GM12891 (cell line): Measurements from ENCODE around the gene ATP6AP1.
"Not testable (repeated sequence)": the region's sequence is repeated elsewhere in the genome, so short reads cannot be mapped to it uniquely, and the experiment has no call there.

Experiments used
- DNase-seq: peaks from one replicate; pipeline ENCODE4 v3.0.0; 2011; ENCODE audit warnings: low spot score; ENCODE audit not compliant: insufficient read length
- FAIRE-seq: peaks from 2 replicates; lab custom pipeline; 2011; peaks lifted over from hg19 to GRCh38; lab: Jason Lieb, UNC
- PAX5 ChIP-seq: IDR thresholded peaks from 2 replicates; pipeline ENCODE4 v1.6.1; 2011; ENCODE audit warnings: low read length, moderate library complexity, mild to moderate bottlenecking; ENCODE audit not compliant: insufficient read depth, severe bottlenecking
- POLR2A ChIP-seq: IDR thresholded peaks from 2 replicates; pipeline ENCODE4 v1.6.1; 2011; ENCODE audit warnings: low read depth, low read length, control low read depth
- POLR2AphosphoS5 ChIP-seq: IDR thresholded peaks from 2 replicates; pipeline ENCODE4 v1.6.1; 2011; ENCODE audit warnings: low read depth, low read length, control low read depth
- POU2F2 ChIP-seq: IDR thresholded peaks from 2 replicates; pipeline ENCODE4 v1.6.1; 2011; ENCODE audit warnings: low read depth, mild to moderate bottlenecking, control low read depth, low read length, moderate library complexity
- SPI1 ChIP-seq: IDR thresholded peaks from 2 replicates; pipeline ENCODE4 v1.6.1; 2011; ENCODE audit warnings: low read depth, low read length, control low read depth
- TAF1 ChIP-seq: IDR thresholded peaks from 2 replicates; pipeline ENCODE4 v1.6.1; 2011; ENCODE audit warnings: low read depth, low read length, control low read depth

Gene ATP6AP1

DNA sequence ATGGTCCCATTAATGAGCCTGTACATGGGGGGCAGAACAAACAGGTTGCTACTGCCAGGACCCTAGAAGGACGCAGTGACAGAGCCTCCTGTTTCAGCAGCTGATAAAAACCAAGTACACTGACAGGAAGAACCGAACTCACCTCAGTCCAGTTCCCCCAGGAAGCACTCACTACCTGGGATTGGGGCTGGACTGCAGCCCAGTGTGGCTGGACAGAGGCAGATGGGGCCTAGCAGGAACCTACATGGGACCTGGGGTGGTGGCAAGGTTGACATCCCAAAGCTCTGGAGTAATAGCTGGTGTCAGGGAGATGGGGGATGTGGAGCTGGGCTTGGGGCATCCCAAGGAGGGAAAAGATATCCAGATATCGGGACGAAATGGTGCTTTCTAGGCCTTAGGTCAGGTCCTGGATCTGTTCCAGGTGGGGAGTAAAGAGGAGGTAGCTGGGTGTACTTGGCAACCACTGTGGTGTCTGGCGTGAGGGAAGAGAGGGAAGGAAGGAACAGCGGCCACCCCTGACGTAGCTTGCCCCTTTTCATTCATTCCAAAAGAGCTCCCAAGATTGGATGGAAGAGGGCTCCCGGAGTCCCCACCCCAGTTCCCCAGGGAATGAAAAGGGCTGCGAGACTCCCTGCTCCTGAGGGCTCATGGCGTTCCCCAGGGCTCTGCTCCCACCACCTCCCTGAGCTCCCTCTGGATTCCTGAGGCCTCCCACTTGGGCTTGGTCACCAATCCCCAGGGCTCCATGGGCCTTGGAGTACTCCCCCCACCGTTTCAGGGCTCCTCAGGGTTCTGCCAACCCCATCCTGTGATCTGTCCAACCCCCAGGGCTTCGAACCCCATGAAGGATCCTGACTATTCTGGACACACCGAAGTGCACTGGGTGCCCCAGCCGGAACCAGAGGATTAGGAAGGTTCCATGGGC, 44.9 kb upstream of the ATP6AP1 start:
- DNase-seq (no peak), FAIRE-seq (no peak)
- TF ChIP-seq POU2F2 = no peak
- TF ChIP-seq POLR2AphosphoS5 = no peak
- TF ChIP-seq POLR2A = no peak
- no peak for TF ChIP-seq PAX5
- TF ChIP-seq SPI1 = no peak
- no peak for TF ChIP-seq TAF1

DNA sequence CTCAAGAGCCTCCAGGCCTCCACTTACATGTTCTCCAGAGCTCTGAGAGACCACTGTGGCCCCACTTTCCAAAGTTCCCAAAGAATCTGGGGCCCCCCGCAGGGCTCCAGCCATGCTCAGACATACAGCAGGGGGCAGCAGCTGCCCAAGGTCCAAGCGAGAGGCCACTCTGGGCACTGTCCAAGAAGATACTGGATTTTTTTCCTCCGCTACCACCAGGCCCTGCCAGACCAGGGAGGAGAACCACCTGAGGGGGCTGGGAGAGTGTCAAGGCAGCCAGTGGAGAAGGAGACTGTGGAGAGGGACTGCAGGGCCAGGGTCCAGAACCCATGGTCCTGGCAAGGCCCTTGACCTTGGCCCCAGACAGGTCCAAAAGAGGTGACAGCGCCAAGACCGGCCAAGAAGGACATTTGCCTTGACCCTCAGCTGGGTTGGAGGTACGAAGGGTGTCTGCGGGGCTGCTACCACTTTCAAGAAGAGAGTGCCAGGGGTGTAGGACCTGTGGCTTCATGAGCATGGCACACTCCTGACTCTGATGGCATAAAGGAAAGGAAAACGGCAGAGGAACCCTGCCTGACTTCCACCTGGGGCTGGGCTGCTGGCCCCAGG, 44.1 kb upstream of the ATP6AP1 start:
- no peak for DNase-seq
- no peak for TF ChIP-seq POLR2AphosphoS5
- FAIRE-seq = no peak

DNA sequence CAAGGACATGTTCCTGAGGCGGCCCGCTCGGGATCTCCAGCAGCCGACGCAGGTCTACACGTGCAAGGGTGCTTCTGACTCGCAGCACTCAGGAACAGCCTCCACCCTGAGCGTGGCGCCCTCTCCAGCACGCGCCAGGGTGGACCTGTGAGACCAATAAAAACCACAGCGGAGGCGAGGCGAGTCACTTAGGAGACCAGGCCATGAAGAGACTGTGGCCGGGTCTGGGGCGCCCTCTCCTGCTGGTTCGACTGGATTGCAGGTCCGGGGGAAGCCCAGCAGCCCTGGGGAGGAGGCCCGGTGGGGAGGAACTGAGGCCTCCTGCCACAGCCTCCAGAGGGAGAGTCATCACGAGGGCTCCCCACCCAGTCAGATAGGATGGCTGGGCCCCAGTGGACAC, 40.4 kb upstream of the ATP6AP1 start:
- peak; percentile 87 for FAIRE-seq
- DNase-seq = not testable (repeated sequence)

- not testable (repeated sequence) for FAIRE-seq, DNase-seq
Observed at GRCh38 chrX:154388649-154389048, 39.8 kb upstream of the ATP6AP1 start.

- peak; percentile 99 for FAIRE-seq
- not testable (repeated sequence) for DNase-seq
Observed at GRCh38 chrX:154389812-154390747, 38.4 kb upstream of the ATP6AP1 start.

GRCh38 chrX:154396363-154396762, 32.1 kb upstream of the ATP6AP1 start:
- FAIRE-seq, DNase-seq: not testable (repeated sequence)

DNA sequence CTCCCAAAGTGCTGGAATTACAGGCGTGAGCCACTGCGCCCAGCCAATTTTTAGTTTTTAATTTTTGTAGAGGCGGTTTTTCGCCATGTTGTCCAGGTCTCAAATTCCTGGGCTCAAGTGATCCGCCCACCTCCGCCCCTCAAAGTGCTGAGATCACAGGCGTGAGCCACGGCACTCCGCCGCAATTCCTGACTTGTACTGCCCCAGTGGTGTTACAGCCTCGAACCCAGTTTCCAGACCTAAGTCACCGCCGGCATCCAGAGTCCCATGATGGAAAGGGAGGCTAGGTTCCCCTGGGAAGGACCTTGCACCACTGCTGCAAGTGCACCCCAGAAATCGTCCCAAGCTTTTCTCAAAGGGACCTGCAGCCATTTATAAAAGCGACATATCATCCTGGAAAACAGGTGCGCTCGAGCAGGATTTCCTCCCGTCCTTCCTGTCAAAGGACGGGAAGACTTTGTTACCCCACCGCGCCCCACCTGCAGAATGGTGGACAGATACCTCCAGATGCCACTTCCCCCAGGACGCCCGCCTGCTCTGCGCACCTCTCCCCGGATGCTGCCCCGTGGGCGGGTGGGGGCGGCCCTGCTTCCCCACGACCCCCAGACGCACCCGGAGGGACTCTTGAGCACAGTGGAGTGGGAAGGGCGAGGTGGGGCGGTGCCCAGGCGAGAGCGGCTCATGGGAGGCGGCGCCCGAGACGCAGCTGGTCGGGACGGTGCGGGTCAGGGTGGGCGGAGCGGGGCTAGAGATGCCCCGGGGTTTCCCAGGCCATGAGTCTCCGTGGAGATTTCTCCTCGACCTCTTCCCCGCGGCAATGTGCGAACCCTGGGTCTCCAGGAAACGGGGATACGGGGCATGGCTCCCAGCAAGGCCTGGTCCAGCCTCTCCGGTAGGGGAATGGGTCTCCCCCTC, 31.2 kb upstream of the ATP6AP1 start:
- FAIRE-seq (peak; percentile 75), DNase-seq (peak; percentile 47)
- no peak for TF ChIP-seq SPI1
- TF ChIP-seq POLR2A = no peak
- no peak for TF ChIP-seq TAF1
- TF ChIP-seq PAX5 = no peak
- TF ChIP-seq POLR2AphosphoS5 = no peak
- no peak for TF ChIP-seq POU2F2

- TF ChIP-seq POLR2A (peak; percentile 100), POLR2AphosphoS5 (peak; percentile 100), SPI1 (no peak), POU2F2 (peak; percentile 96), PAX5 (no peak), TAF1 (peak; percentile 99)
- peak; percentile 80 for DNase-seq
- peak; percentile 99 for FAIRE-seq
Observed at GRCh38 chrX:154397888-154398667, 30.4 kb upstream of the ATP6AP1 start, which contains the start of gene RPL10. Gene RPL10 (plus strand): TSS chrX:154398377. CDS start chrX:154398520, 143 bp downstream.
